HFFc6 (cell line): Measurements from ENCODE around the gene RPAP2. TPM values are rescaled to one million over a fixed set of nuclear protein-coding genes. Genes with fewer than 3 reads are reported as not detected.

Experiments
- DNase-seq: peaks from one replicate; pipeline ENCODE4 v3.0.0-alpha.2; 2018
- H3K27ac Mint-ChIP-seq: 2 replicates; pipeline ENCODE4 v1.8.0; 2020; ENCODE audit warnings: mild to moderate bottlenecking, mixed read lengths
- H3K27me3 Mint-ChIP-seq: 2 replicates; pipeline ENCODE4 v1.8.0; 2021; ENCODE audit warnings: mild to moderate bottlenecking, moderate library complexity, mixed read lengths; ENCODE audit not compliant: insufficient read depth
- H3K36me3 Mint-ChIP-seq: 2 replicates; pipeline ENCODE4 v1.8.0; 2021; ENCODE audit warnings: low read depth, mixed read lengths
- H3K4me1 Mint-ChIP-seq: 2 replicates; pipeline ENCODE4 v1.8.0; 2020; ENCODE audit warnings: low read depth, mixed read lengths
- H3K4me3 Mint-ChIP-seq: 2 replicates; pipeline ENCODE4 v1.8.0; 2020; ENCODE audit warnings: mild to moderate bottlenecking, moderate library complexity, mixed read lengths
- H3K9me3 Mint-ChIP-seq: 2 replicates; pipeline ENCODE4 v1.8.0; 2020; ENCODE audit warnings: mild to moderate bottlenecking, mixed read lengths
- CTCF ChIP-seq: fragments of 200-600 bp; sonication (generic); IDR thresholded peaks from 2 replicates; pipeline ENCODE4 v1.5.0; 2021; ENCODE audit warnings: antibody characterized with exemption, mild to moderate bottlenecking
- total RNA-seq, 6 experiments: library from RNA; stranded (reverse); fragmentation: NEBNext Ultra II Directional; extraction: Animal tissue kit (Norgen Biotek cat#: 25700); gene quantifications; 2 replicates in 1 of 6; 3 replicates in 5 of 6; pipeline ENCODE4 v1.2.3, GENCODE V29; 2021

The RPAP2 gene
- total RNA-seq, 6 experiments from 2014 or later: 18.4 to 24.8 (median 21.0) TPM

GRCh38 chr1:92446546-92446945 is 147.7 kb downstream of the RPAP2 start:
- Mint-ChIP-seq H3K4me1 (peaks cover 43% of the 10 kb centered on the region), H3K4me3 (peak overlapping the region; percentile 25; the same call in 1 of the 2 replicates), H3K27ac (peak overlapping the region; percentile 54), H3K9me3 (no peaks in the 10 kb centered on the region), H3K36me3 (no peaks in the 10 kb centered on the region), H3K27me3 (no peaks in the 10 kb centered on the region; the same call in 1 of the 2 replicates)
- DNase-seq: peak; percentile 63
- no peak for TF ChIP-seq CTCF

GRCh38 chr1:92447033-92447681 is 148.3 kb downstream of the RPAP2 start:
- no peak for TF ChIP-seq CTCF
- no peak overlapping the region; the same call in 1 of the 2 replicates for H3K4me3 Mint-ChIP-seq
- peak overlapping the region; percentile 6; the same call in 1 of the 2 replicates for H3K27ac Mint-ChIP-seq
- peak; percentile 33 for DNase-seq
- H3K9me3 Mint-ChIP-seq: no peaks in the 10 kb centered on the region
- peaks cover 43% of the 10 kb centered on the region for H3K4me1 Mint-ChIP-seq
- no peaks in the 10 kb centered on the region; the same call in 1 of the 2 replicates for H3K27me3 Mint-ChIP-seq
- no peaks in the 10 kb centered on the region for H3K36me3 Mint-ChIP-seq

- TF ChIP-seq CTCF: no peak
- H3K27ac Mint-ChIP-seq: no peak overlapping the region
Observed at GRCh38 chr1:92447976-92448375, 149.1 kb downstream of the RPAP2 start.

More at GRCh38 chr1:92447976-92448375, 149.1 kb downstream of the RPAP2 start:
- DNase-seq: no peak
- Mint-ChIP-seq H3K27me3 (no peaks in the 10 kb centered on the region; the same call in 1 of the 2 replicates), H3K4me1 (peaks cover 43% of the 10 kb centered on the region), H3K4me3 (no peak overlapping the region), H3K36me3 (no peaks in the 10 kb centered on the region), H3K9me3 (no peaks in the 10 kb centered on the region)

Other genes starting within 250 kb of the RPAP2 start
- not detected for gene SETSIP, start 223.6 kb upstream of the RPAP2 start, total RNA-seq
- 1 to 10 TPM in 3 of 6 experiments, under 1 TPM in 3; 0.82 to 1.8 (median 1.0) TPM for gene BTBD8, start 218.7 kb upstream of the RPAP2 start, total RNA-seq
- not detected for gene C1orf146, start 81.1 kb upstream of the RPAP2 start, total RNA-seq
- 1 to 10 TPM; 6.6 to 8.4 (median 7.3) TPM for gene GLMN, start 72 bp upstream of the RPAP2 start, total RNA-seq
- under 1 TPM in 5 of 6 experiments, not detected in 1; 0.05 to 0.28 (median 0.07) TPM for gene GFI1, start 187.9 kb downstream of the RPAP2 start, total RNA-seq